BLaER1 treated with 17β-estradiol and CSF1 and Interleukin-3, amounts not matched to agents 10 nM and 100 nM (cell line): ENCODE data around the gene ELMO2.

Experiments
- H3K27ac ChIP-seq, 11 experiments: shearing (Covaris generic); formaldehyde crosslinking; 2 replicates each; pipeline ENCODE4 v1.8.1; 2022
- H3K27me3 ChIP-seq, 11 experiments: shearing (Covaris generic); formaldehyde crosslinking; 2 replicates each; pipeline ENCODE4 v1.8.1; 2022
- H3K36me3 ChIP-seq, 11 experiments: shearing (Covaris generic); formaldehyde crosslinking; 2 replicates each; pipeline ENCODE4 v1.8.1; 2022
- H3K4me1 ChIP-seq, 10 experiments: shearing (Covaris generic); formaldehyde crosslinking; 2 replicates each; pipeline ENCODE4 v1.8.1; 2022
- H3K4me2 ChIP-seq, 11 experiments: shearing (Covaris generic); formaldehyde crosslinking; 2 replicates each; pipeline ENCODE4 v1.8.1; 2022
- H3K4me3 ChIP-seq, 10 experiments: shearing (Covaris generic); formaldehyde crosslinking; 2 replicates each; pipeline ENCODE4 v1.8.1; 2022
- H3K9ac ChIP-seq, 11 experiments: shearing (Covaris generic); formaldehyde crosslinking; 2 replicates each; pipeline ENCODE4 v1.8.1; 2022
- H3K9me3 ChIP-seq, 11 experiments: shearing (Covaris generic); formaldehyde crosslinking; replicated peaks in 1 of 11; 2 replicates each; pipeline ENCODE4 v1.8.1; 2022
- H4K20me1 ChIP-seq, 11 experiments: shearing (Covaris generic); formaldehyde crosslinking; 2 replicates each; pipeline ENCODE4 v1.8.1; 2022
- Cebpa-rat ChIP-seq, 11 experiments: shearing (Covaris generic); IDR thresholded peaks; 2 replicates each; pipeline ENCODE4 v1.8.1; 2022

Gene ELMO2

GRCh38 chr20:46378412-46379009 lies 27.9 kb downstream of the ELMO2 start:
- Histone ChIP-seq H3K36me3 (peaks cover 94 to 100% (median 100%) of the 10 kb centered on the region in 11 experiments), H3K9me3 (no peaks in the 10 kb centered on the region), H3K4me3 (no peak overlapping the region), H3K27ac (no peak overlapping the region), H3K4me1 (peaks cover 0 to 48% (median 21%) of the 10 kb centered on the region in 10 experiments; a peak in 18 of 20 replicates), H3K9ac (0 out of 22 replicates have a peak overlapping the region, but pooled peaks of 1 of the 11 experiments have one; percentile 38), H4K20me1 (peaks cover 0 to 16% (median 0%) of the 10 kb centered on the region in 11 experiments; a peak in 3 of 22 replicates), H3K4me2 (no peak overlapping the region), H3K27me3 (no peaks in the 10 kb centered on the region)
- TF ChIP-seq Cebpa-rat (IDR thresholded peaks at IDR 0.05), result no peak

- peaks cover 0 to 48% (median 21%) of the 10 kb centered on the region in 10 experiments; a peak in 18 of 20 replicates for H3K4me1 ChIP-seq
- H3K36me3 ChIP-seq, result peaks cover 94 to 100% (median 100%) of the 10 kb centered on the region in 11 experiments
- peak overlapping the region in 4 of 11 experiments; percentile 69 to 84 (median 77); a peak in 6 of 22 replicates for H3K4me2 ChIP-seq
- H3K27me3 ChIP-seq, result no peaks in the 10 kb centered on the region
- H4K20me1 ChIP-seq, result peaks cover 0 to 23% (median 0%) of the 10 kb centered on the region in 11 experiments; a peak in 3 of 22 replicates
- H3K4me3 ChIP-seq, result no peak overlapping the region
- H3K27ac ChIP-seq, result peak overlapping the region in 1 of 11 experiments; percentile 18; a peak in 1 of 22 replicates
- H3K9me3 ChIP-seq, result no peaks in the 10 kb centered on the region
- TF ChIP-seq Cebpa-rat (IDR thresholded peaks at IDR 0.05), result no peak
- peak overlapping the region in 1 of 11 experiments; percentile 17; a peak in 1 of 22 replicates for H3K9ac ChIP-seq
Observed at GRCh38 chr20:46377518-46377917, 28.9 kb downstream of the ELMO2 start.

- H3K36me3 ChIP-seq, result peaks cover 94 to 100% (median 100%) of the 10 kb centered on the region in 11 experiments
Observed at GRCh38 chr20:46376196-46376785, 30.1 kb downstream of the ELMO2 start.

GRCh38 chr20:46375771-46376170 lies 30.6 kb downstream of the ELMO2 start:
- no peaks in the 10 kb centered on the region for H3K27me3 ChIP-seq
- no peak overlapping the region; a peak in 1 of 22 replicates for H3K9ac ChIP-seq
- H3K4me1 ChIP-seq, result peaks cover 0 to 48% (median 21%) of the 10 kb centered on the region in 10 experiments; a peak in 18 of 20 replicates
- peak overlapping the region in 7 of 11 experiments; percentile 5 to 63 (median 48); a peak in 11 of 22 replicates for H3K27ac ChIP-seq
- H4K20me1 ChIP-seq, result peaks cover 0 to 23% (median 0%) of the 10 kb centered on the region in 11 experiments; a peak in 3 of 22 replicates
- H3K9me3 ChIP-seq, result no peaks in the 10 kb centered on the region
- peak overlapping the region in 1 of 10 experiments; percentile 28; a peak in 4 of 20 replicates for H3K4me3 ChIP-seq
- no peak for TF ChIP-seq Cebpa-rat (IDR thresholded peaks at IDR 0.05)
- peak overlapping the region in 10 of 11 experiments; percentile 5 to 84 (median 59); a peak in 19 of 22 replicates for H3K4me2 ChIP-seq
- H3K36me3 ChIP-seq, result peaks cover 94 to 100% (median 100%) of the 10 kb centered on the region in 11 experiments

More at GRCh38 chr20:46376196-46376785, 30.1 kb downstream of the ELMO2 start:
- H3K4me1 ChIP-seq, result peaks cover 0 to 48% (median 21%) of the 10 kb centered on the region in 10 experiments; a peak in 18 of 20 replicates
- H3K27ac ChIP-seq, result peak overlapping the region in 8 of 11 experiments; percentile 5 to 63 (median 47); a peak in 14 of 22 replicates
- no peak for TF ChIP-seq Cebpa-rat (IDR thresholded peaks at IDR 0.05)
- H3K9me3 ChIP-seq, result no peaks in the 10 kb centered on the region
- H3K4me3 ChIP-seq, result peak overlapping the region in 1 of 10 experiments; percentile 28; a peak in 3 of 20 replicates
- peak overlapping the region in 10 of 11 experiments; percentile 5 to 84 (median 59); a peak in 18 of 22 replicates for H3K4me2 ChIP-seq
- peaks cover 0 to 23% (median 0%) of the 10 kb centered on the region in 11 experiments; a peak in 3 of 22 replicates for H4K20me1 ChIP-seq
- H3K27me3 ChIP-seq, result no peaks in the 10 kb centered on the region
- peak overlapping the region in 3 of 11 experiments; percentile 5 to 31 (median 18); a peak in 2 of 22 replicates for H3K9ac ChIP-seq

- Histone ChIP-seq H3K27ac (no peak overlapping the region), H3K9ac (no peak overlapping the region), H3K27me3 (no peaks in the 10 kb centered on the region), H4K20me1 (peaks cover 0 to 23% (median 0%) of the 10 kb centered on the region in 11 experiments; a peak in 3 of 22 replicates), H3K36me3 (peaks cover 93 to 100% (median 98%) of the 10 kb centered on the region in 11 experiments), H3K4me1 (peaks cover 1 to 55% (median 24%) of the 10 kb centered on the region in 10 experiments; a peak in 19 of 20 replicates), H3K9me3 (no peaks in the 10 kb centered on the region), H3K4me2 (no peak overlapping the region), H3K4me3 (no peak overlapping the region)
- no peak for TF ChIP-seq Cebpa-rat (IDR thresholded peaks at IDR 0.05)
Observed at GRCh38 chr20:46374383-46374782, 32.0 kb downstream of the ELMO2 start.

GRCh38 chr20:46371656-46372055 lies 34.8 kb downstream of the ELMO2 start:
- Histone ChIP-seq H3K9ac (no peak overlapping the region), H3K36me3 (peaks cover 93 to 100% (median 98%) of the 10 kb centered on the region in 11 experiments), H3K4me1 (peaks cover 19 to 48% (median 29%) of the 10 kb centered on the region in 10 experiments)

GRCh38 chr20:46368902-46369268 lies 37.5 kb downstream of the ELMO2 start:
- H3K4me3 ChIP-seq, result no peak overlapping the region
- no peak overlapping the region for H3K9ac ChIP-seq
- peaks cover 0 to 40% (median 0%) of the 10 kb centered on the region in 11 experiments; a peak in 4 of 22 replicates for H4K20me1 ChIP-seq
- H3K4me1 ChIP-seq, result peaks cover 11 to 54% (median 37%) of the 10 kb centered on the region in 10 experiments
- peak overlapping the region in 3 of 11 experiments; percentile 14 to 42 (median 30); a peak in 3 of 22 replicates for H3K27ac ChIP-seq
- H3K27me3 ChIP-seq, result no peaks in the 10 kb centered on the region
- no peaks in the 10 kb centered on the region for H3K9me3 ChIP-seq
- H3K36me3 ChIP-seq, result peaks cover 83 to 91% (median 89%) of the 10 kb centered on the region in 11 experiments
- no peak for TF ChIP-seq Cebpa-rat (IDR thresholded peaks at IDR 0.05)
- peak overlapping the region in 7 of 11 experiments; percentile 22 to 55 (median 32); a peak in 11 of 22 replicates for H3K4me2 ChIP-seq

More at GRCh38 chr20:46371656-46372055, 34.8 kb downstream of the ELMO2 start:
- Histone ChIP-seq H4K20me1 (peaks cover 0 to 36% (median 0%) of the 10 kb centered on the region in 11 experiments; a peak in 4 of 22 replicates), H3K4me3 (no peak overlapping the region), H3K4me2 (no peak overlapping the region), H3K27me3 (no peaks in the 10 kb centered on the region), H3K9me3 (no peaks in the 10 kb centered on the region), H3K27ac (no peak overlapping the region)
- TF ChIP-seq Cebpa-rat (IDR thresholded peaks at IDR 0.05), result no peak

- Histone ChIP-seq H3K27ac (peak overlapping the region in 4 of 11 experiments; percentile 17 to 42 (median 28); a peak in 5 of 22 replicates), H4K20me1 (peaks cover 0 to 43% (median 4%) of the 10 kb centered on the region in 11 experiments; a peak in 8 of 22 replicates), H3K27me3 (no peaks in the 10 kb centered on the region), H3K4me3 (no peak overlapping the region), H3K36me3 (peaks cover 76 to 84% (median 82%) of the 10 kb centered on the region in 11 experiments), H3K9ac (no peak overlapping the region), H3K4me1 (peaks cover 14 to 59% (median 41%) of the 10 kb centered on the region in 10 experiments), H3K4me2 (peak overlapping the region in 7 of 11 experiments; percentile 22 to 55 (median 32); a peak in 11 of 22 replicates), H3K9me3 (no peaks in the 10 kb centered on the region)
- no peak for TF ChIP-seq Cebpa-rat (IDR thresholded peaks at IDR 0.05)
Observed at GRCh38 chr20:46367967-46368901, 38.2 kb downstream of the ELMO2 start.
